Measurements from ENCODE around the gene SV2B. TPM values are rescaled to one million over a fixed set of nuclear protein-coding genes. Genes with fewer than 3 reads are reported as not detected.

Gene SV2B
- total RNA-seq, 4 donors from 2014 or later, result 0.23 to 2.2 (median 0.62) TPM

DNA sequence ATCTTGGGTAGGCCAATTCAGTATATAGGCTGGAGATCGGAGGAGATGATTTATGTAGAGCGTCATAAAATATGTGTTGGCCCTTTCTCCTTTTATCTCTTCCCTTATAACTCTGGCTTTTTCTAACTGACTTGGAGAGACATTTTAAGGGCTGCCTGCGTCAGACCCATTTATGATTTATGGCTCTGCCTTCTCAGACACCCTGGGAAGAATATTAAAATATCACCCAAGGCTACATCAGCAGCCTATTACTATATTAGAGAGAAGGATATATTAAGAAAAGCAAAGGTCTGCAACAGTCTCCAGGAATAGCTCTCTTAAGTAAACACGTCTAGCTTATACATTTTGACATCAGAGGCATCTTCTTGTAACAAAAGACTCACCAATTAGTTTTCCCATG is 179.4 kb downstream of the SV2B start:
- TF ChIP-seq EP300 (IDR thresholded peaks at IDR 0.05), result no peak
- TF ChIP-seq POLR2A (IDR thresholded peaks at IDR 0.05), result no peak
- TF ChIP-seq, protein P1, sequence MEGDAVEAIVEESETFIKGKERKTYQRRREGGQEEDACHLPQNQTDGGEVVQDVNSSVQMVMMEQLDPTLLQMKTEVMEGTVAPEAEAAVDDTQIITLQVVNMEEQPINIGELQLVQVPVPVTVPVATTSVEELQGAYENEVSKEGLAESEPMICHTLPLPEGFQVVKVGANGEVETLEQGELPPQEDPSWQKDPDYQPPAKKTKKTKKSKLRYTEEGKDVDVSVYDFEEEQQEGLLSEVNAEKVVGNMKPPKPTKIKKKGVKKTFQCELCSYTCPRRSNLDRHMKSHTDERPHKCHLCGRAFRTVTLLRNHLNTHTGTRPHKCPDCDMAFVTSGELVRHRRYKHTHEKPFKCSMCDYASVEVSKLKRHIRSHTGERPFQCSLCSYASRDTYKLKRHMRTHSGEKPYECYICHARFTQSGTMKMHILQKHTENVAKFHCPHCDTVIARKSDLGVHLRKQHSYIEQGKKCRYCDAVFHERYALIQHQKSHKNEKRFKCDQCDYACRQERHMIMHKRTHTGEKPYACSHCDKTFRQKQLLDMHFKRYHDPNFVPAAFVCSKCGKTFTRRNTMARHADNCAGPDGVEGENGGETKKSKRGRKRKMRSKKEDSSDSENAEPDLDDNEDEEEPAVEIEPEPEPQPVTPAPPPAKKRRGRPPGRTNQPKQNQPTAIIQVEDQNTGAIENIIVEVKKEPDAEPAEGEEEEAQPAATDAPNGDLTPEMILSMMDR (IDR thresholded peaks at IDR 0.05), result no peak
- TF ChIP-seq POLR2AphosphoS5 (IDR thresholded peaks at IDR 0.05), result no peak
- no peaks in the 10 kb centered on the region for H3K36me3 ChIP-seq
- H3K27me3 ChIP-seq, result no peaks in the 10 kb centered on the region
- WGBS, result 68% methylated on average over 4 of the region's 4 CpGs
- DNase-seq (ENCODE audit: low spot score in 2 of 2), result no peak
- H3K9me3 ChIP-seq, result no peaks in the 10 kb centered on the region
- H3K4me1 ChIP-seq, result no peaks in the 10 kb centered on the region
- H3K4me3 ChIP-seq, result no peak overlapping the region
- no peak overlapping the region for H3K27ac ChIP-seq

DNA sequence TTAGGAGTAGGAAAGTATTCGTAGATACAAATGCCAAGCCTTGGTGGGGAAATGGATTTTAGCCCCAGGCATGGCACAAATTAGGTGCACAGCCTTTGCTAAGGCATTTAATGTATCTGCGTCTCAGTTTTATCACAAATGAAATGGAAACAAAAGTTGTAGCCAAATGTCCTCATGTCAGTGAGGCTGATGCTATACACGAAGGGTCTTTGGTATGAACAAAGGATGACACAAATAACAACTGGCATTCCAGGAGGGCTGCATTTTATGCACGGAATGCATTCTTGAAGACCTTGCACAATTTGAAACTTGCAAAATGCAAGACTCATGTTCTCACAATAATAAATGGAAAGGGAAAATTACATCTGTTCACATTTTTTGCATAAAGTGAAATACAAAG is 181.9 kb downstream of the SV2B start:
- 65% methylated on average over 4 of the region's 4 CpGs for WGBS
- H3K4me3 ChIP-seq, result no peak overlapping the region
- DNase-seq (ENCODE audit: low spot score in 2 of 2), result no peak
- TF ChIP-seq POLR2AphosphoS5 (IDR thresholded peaks at IDR 0.05) (no peak), POLR2A (IDR thresholded peaks at IDR 0.05) (no peak), EP300 (IDR thresholded peaks at IDR 0.05) (no peak)
- TF ChIP-seq, protein P1 (IDR thresholded peaks at IDR 0.05), result no peak
- no peaks in the 10 kb centered on the region for H3K27me3 ChIP-seq
- H3K9me3 ChIP-seq, result no peaks in the 10 kb centered on the region
- no peak overlapping the region for H3K27ac ChIP-seq
- no peaks in the 10 kb centered on the region for H3K4me1 ChIP-seq
- H3K36me3 ChIP-seq, result no peaks in the 10 kb centered on the region

DNA sequence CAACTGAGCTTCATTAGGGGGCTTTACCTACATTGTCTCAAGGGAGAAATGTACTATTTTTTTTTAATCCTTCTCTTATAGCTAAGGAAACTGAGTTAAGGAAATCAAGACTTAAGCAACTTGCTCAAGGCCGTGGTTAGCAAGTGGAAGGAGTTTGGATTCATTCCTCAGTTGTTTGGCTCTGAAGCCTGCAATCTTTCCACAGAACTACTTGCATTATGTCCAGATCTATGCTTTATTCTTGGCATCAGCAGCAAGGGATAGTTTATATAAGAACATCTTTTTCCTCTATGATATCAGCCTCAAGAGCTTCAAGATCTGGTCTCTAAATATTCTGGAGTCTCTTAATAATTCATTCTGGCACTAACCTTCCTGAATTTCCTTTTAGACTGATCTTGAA is 182.4 kb downstream of the SV2B start:
- no peaks in the 10 kb centered on the region for H3K4me1 ChIP-seq
- H3K27me3 ChIP-seq, result no peaks in the 10 kb centered on the region
- no peak overlapping the region for H3K4me3 ChIP-seq
- no peaks in the 10 kb centered on the region for H3K9me3 ChIP-seq
- no peak for DNase-seq (ENCODE audit: low spot score in 2 of 2)
- TF ChIP-seq, protein P1 (IDR thresholded peaks at IDR 0.05), result no peak
- TF ChIP-seq EP300 (IDR thresholded peaks at IDR 0.05), result no peak
- TF ChIP-seq POLR2A (IDR thresholded peaks at IDR 0.05), result no peak
- no peak for TF ChIP-seq POLR2AphosphoS5 (IDR thresholded peaks at IDR 0.05)
- no peaks in the 10 kb centered on the region for H3K36me3 ChIP-seq
- WGBS, result 70% methylated on average over 1 of the region's 1 CpG
- no peak overlapping the region for H3K27ac ChIP-seq

DNA sequence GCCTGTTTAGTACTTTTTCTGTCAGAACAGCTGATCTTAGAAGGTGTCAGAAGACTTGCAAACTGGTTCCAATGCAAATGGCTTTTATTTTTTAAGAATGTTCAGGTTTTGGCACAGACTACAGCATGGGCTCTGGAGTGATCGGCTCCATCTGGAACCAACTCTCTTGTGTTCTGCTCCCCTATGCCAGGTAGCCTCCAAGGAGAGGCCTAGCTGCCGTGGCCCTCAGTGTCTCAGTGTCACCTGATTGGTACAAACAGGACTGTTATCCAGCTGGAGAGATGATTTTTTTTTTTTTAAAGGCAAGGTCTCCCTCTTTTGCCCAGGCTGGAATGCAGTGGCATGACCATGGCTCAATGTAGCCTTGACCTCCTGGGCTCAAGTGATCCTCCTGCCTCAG is 183.1 kb downstream of the SV2B start:
- 80% methylated on average over 2 of the region's 2 CpGs for WGBS
- no peak for DNase-seq (ENCODE audit: low spot score in 2 of 2)
- no peaks in the 10 kb centered on the region for H3K9me3 ChIP-seq
- H3K4me3 ChIP-seq, result no peak overlapping the region
- TF ChIP-seq, protein P1 (IDR thresholded peaks at IDR 0.05), result no peak
- TF ChIP-seq POLR2AphosphoS5 (IDR thresholded peaks at IDR 0.05) (no peak), EP300 (IDR thresholded peaks at IDR 0.05) (no peak), POLR2A (IDR thresholded peaks at IDR 0.05) (no peak)
- no peaks in the 10 kb centered on the region for H3K27me3 ChIP-seq
- no peak overlapping the region for H3K27ac ChIP-seq
- no peaks in the 10 kb centered on the region for H3K4me1 ChIP-seq
- no peaks in the 10 kb centered on the region for H3K36me3 ChIP-seq

DNA sequence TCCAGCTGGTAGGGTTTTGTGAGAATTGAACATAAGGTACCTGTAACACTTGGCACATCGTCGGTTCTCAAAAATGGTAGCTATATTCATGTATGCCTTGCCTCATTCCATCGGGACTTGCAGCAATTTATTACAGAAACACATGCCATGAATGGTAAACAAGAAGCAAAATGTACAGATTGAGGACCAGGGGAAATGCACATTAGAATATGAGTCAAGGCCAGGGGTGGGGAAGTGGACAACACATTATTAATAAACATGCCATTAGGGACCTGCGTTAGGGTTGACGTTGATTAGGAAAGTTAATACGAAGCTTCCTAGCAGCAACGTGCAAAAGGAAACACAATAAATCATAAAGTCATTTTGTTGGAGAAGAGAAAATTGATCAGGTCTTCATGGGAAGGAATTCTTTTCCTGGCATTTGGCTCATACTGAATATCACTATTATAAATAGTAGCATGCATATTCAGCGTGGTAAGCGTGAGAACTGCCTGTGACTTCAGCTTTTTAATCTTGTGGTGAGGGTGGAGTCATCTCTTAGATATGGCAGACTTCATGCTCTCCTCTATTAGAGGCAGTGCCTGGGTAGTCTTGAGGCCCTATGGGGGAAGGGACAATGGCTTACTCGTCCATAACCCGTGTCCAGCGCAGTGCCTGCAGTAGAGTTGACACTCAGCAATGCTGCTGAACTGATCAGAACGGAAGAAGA is 184.9 kb downstream of the SV2B start:
- WGBS, result 83% methylated on average over 13 of the region's 13 CpGs
- Histone ChIP-seq H3K4me1 (no peaks in the 10 kb centered on the region), H3K27me3 (no peaks in the 10 kb centered on the region), H3K9me3 (no peaks in the 10 kb centered on the region), H3K4me3 (no peak overlapping the region), H3K36me3 (no peaks in the 10 kb centered on the region), H3K27ac (no peak overlapping the region)
- DNase-seq (ENCODE audit: low spot score in 2 of 2), result no peak
- TF ChIP-seq POLR2A (IDR thresholded peaks at IDR 0.05) (no peak), EP300 (IDR thresholded peaks at IDR 0.05) (no peak), POLR2AphosphoS5 (IDR thresholded peaks at IDR 0.05) (no peak)
- TF ChIP-seq, protein P1 (IDR thresholded peaks at IDR 0.05), result no peak
